WTC11 (cell line): ENCODE results near the gene HES2. TPM values are rescaled to one million over a fixed set of nuclear protein-coding genes. Genes with fewer than 3 reads are reported as not detected.

ENCODE experiments used
- ATAC-seq: fragments of 200-7000 bp; cut with Tn5 transposase; 2 replicates; pipeline ENCODE4 v1.10.0; 2021; ENCODE audit warnings: mild to moderate bottlenecking, moderate library complexity
- CTCF ChIA-PET: fragments of 300-600 bp; sonication (Branson Sonifier 250); formaldehyde crosslinking; loops from one replicate; lab custom pipeline; 2021; ENCODE audit warnings: antibody characterized with exemption; lab: Charles Lee
- POLR2A ChIA-PET: fragments of 350-600 bp; sonication (Branson Sonifier 250); formaldehyde crosslinking; loops from one replicate; lab custom pipeline; 2021; ENCODE audit warnings: antibody characterized with exemption; lab: Charles Lee
- DNase-seq: peaks from one replicate; pipeline ENCODE4 v3.0.0; 2021; ENCODE audit warnings: low spot score
- H3K27ac Mint-ChIP-seq: 2 replicates; pipeline ENCODE4 v1.8.0; 2021; ENCODE audit warnings: mixed read lengths
- H3K27me3 Mint-ChIP-seq: 2 replicates; pipeline ENCODE4 v1.8.0; 2021; ENCODE audit warnings: low read depth, mild to moderate bottlenecking, moderate library complexity, mixed read lengths
- H3K36me3 Mint-ChIP-seq: 2 replicates; pipeline ENCODE4 v1.8.0; 2021; ENCODE audit warnings: mixed read lengths
- H3K4me1 Mint-ChIP-seq: 2 replicates; pipeline ENCODE4 v1.8.0; 2022; ENCODE audit warnings: mixed read lengths
- H3K4me3 Mint-ChIP-seq: 2 replicates; pipeline ENCODE4 v1.8.0; 2021; ENCODE audit warnings: mild to moderate bottlenecking, moderate library complexity, mixed read lengths
- H3K9me3 Mint-ChIP-seq: 2 replicates; pipeline ENCODE4 v1.8.0; 2021; ENCODE audit warnings: mixed read lengths
- CREB1 ChIP-seq: sonication (generic); formaldehyde crosslinking; IDR thresholded peaks from 2 replicates; pipeline ENCODE4 v1.8.0; 2023; ENCODE audit warnings: mild to moderate bottlenecking, missing genetic modification reagents
- E2F5 ChIP-seq: sonication (generic); formaldehyde crosslinking; IDR thresholded peaks from 2 replicates; pipeline ENCODE4 v1.8.1; 2022; ENCODE audit warnings: mild to moderate bottlenecking, moderate library complexity, missing genetic modification reagents
- FOXP4 ChIP-seq: sonication (generic); formaldehyde crosslinking; IDR thresholded peaks from 2 replicates; pipeline ENCODE4 v1.8.0; 2022; ENCODE audit warnings: mild to moderate bottlenecking, missing genetic modification reagents
- GRHL2 ChIP-seq: fragments of 250-450 bp; sonication (Bioruptor Pico); IDR thresholded peaks from 2 replicates; pipeline ENCODE4 v1.8.0; 2022; ENCODE audit warnings: mild to moderate bottlenecking, moderate library complexity; ENCODE audit not compliant: insufficient replicate concordance, severe bottlenecking
- HMGA2 ChIP-seq: fragments of 250-450 bp; sonication (Bioruptor Pico); IDR thresholded peaks from 2 replicates; pipeline ENCODE4 v1.4.0; 2021; ENCODE audit warnings: mild to moderate bottlenecking, moderate library complexity
- MXD4 ChIP-seq: fragments of 250-450 bp; sonication (Bioruptor Pico); IDR thresholded peaks from 2 replicates; pipeline ENCODE4 v1.8.0; 2021; ENCODE audit warnings: mild to moderate bottlenecking, moderate library complexity, borderline replicate concordance
- OVOL2 ChIP-seq: fragments of 250-450 bp; sonication (Bioruptor Pico); IDR thresholded peaks from 2 replicates; pipeline ENCODE4 v1.9.0; 2021; ENCODE audit warnings: mild to moderate bottlenecking, borderline replicate concordance
- SMAD3 ChIP-seq: sonication (generic); formaldehyde crosslinking; IDR thresholded peaks from 2 replicates; pipeline ENCODE4 v1.8.0; 2022; ENCODE audit warnings: missing genetic modification reagents, mild to moderate bottlenecking, borderline replicate concordance
- TCF7 ChIP-seq: sonication (generic); formaldehyde crosslinking; IDR thresholded peaks from 2 replicates; pipeline ENCODE4 v1.8.0; 2022; ENCODE audit warnings: mild to moderate bottlenecking, low read depth, missing genetic modification reagents, moderate library complexity
- TEAD4 ChIP-seq: sonication (generic); formaldehyde crosslinking; IDR thresholded peaks from 2 replicates; pipeline ENCODE4 v1.8.0; 2022; ENCODE audit warnings: mild to moderate bottlenecking, missing genetic modification reagents
- ZNF317 ChIP-seq: sonication (generic); formaldehyde crosslinking; IDR thresholded peaks from 2 replicates; pipeline ENCODE4 v1.8.1; 2023; ENCODE audit warnings: low read depth, mild to moderate bottlenecking, moderate library complexity, missing genetic modification reagents, borderline replicate concordance
- ZNF416 ChIP-seq: fragments of 250-450 bp; sonication (Bioruptor Pico); IDR thresholded peaks from 2 replicates; pipeline ENCODE4 v1.9.0; 2021; ENCODE audit warnings: mild to moderate bottlenecking, inconsistent platforms
- ZSCAN18 ChIP-seq: fragments of 250-450 bp; sonication (Bioruptor Pico); IDR thresholded peaks from 2 replicates; pipeline ENCODE4 v2.1.2; 2022; ENCODE audit warnings: mild to moderate bottlenecking, moderate library complexity
- total RNA-seq: library from RNA; stranded (reverse); gene quantifications from 3 replicates; pipeline ENCODE4 v1.2.3, GENCODE V29; 2021
- TF ChIP-seq, protein P1 (sequence below): fragments of 250-450 bp; sonication (Bioruptor Pico); IDR thresholded peaks from 2 replicates; pipeline ENCODE4 v1.9.0; 2021; ENCODE audit warnings: mild to moderate bottlenecking, borderline replicate concordance
- TF ChIP-seq, protein P2 (sequence below): fragments of 200-600 bp; IDR thresholded peaks from 2 replicates; pipeline ENCODE4 v1.8.0; 2022; ENCODE audit warnings: antibody characterized with exemption
- TF ChIP-seq, protein P3 (sequence below): sonication (generic); formaldehyde crosslinking; IDR thresholded peaks from 2 replicates; pipeline ENCODE4 v1.8.1; 2022; ENCODE audit warnings: missing genetic modification reagents, borderline replicate concordance
- TF ChIP-seq, protein P4 (sequence below): sonication (generic); formaldehyde crosslinking; IDR thresholded peaks from 2 replicates; pipeline ENCODE4 v1.8.1; 2022; ENCODE audit warnings: low read depth, mild to moderate bottlenecking, moderate library complexity, missing genetic modification reagents, borderline replicate concordance

The HES2 gene
- total RNA-seq, 1 experiment from 2014 or later = 2.7 TPM

DNA sequence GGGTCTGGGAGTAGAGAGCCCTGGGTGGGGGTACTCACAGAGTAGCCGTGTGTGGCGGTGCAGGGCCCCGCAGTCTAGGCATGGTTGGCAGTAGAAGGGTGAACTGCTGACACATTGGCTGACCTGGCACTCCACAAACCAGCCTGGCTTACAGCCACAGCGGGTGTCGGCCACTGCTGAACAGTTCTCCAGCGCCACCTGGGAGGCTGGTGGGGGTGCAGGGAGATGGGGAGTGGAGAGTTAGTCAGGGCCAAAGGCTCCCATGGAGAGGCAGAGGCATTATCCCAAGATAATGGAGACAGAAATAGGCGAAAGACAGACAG, 44.8 kb upstream of the HES2 start (continued):
- TF ChIP-seq CREB1 (CRISPR knock-in tag) (no peak), TCF7 (CRISPR knock-in tag) (no peak), SMAD3 (CRISPR knock-in tag) (no peak), GRHL2 (no peak)
- TF ChIP-seq, protein P1, sequence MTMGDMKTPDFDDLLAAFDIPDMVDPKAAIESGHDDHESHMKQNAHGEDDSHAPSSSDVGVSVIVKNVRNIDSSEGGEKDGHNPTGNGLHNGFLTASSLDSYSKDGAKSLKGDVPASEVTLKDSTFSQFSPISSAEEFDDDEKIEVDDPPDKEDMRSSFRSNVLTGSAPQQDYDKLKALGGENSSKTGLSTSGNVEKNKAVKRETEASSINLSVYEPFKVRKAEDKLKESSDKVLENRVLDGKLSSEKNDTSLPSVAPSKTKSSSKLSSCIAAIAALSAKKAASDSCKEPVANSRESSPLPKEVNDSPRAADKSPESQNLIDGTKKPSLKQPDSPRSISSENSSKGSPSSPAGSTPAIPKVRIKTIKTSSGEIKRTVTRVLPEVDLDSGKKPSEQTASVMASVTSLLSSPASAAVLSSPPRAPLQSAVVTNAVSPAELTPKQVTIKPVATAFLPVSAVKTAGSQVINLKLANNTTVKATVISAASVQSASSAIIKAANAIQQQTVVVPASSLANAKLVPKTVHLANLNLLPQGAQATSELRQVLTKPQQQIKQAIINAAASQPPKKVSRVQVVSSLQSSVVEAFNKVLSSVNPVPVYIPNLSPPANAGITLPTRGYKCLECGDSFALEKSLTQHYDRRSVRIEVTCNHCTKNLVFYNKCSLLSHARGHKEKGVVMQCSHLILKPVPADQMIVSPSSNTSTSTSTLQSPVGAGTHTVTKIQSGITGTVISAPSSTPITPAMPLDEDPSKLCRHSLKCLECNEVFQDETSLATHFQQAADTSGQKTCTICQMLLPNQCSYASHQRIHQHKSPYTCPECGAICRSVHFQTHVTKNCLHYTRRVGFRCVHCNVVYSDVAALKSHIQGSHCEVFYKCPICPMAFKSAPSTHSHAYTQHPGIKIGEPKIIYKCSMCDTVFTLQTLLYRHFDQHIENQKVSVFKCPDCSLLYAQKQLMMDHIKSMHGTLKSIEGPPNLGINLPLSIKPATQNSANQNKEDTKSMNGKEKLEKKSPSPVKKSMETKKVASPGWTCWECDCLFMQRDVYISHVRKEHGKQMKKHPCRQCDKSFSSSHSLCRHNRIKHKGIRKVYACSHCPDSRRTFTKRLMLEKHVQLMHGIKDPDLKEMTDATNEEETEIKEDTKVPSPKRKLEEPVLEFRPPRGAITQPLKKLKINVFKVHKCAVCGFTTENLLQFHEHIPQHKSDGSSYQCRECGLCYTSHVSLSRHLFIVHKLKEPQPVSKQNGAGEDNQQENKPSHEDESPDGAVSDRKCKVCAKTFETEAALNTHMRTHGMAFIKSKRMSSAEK (CRISPR knock-in tag) = no peak
- TF ChIP-seq, all 79 proteins: peak for 0

DNA sequence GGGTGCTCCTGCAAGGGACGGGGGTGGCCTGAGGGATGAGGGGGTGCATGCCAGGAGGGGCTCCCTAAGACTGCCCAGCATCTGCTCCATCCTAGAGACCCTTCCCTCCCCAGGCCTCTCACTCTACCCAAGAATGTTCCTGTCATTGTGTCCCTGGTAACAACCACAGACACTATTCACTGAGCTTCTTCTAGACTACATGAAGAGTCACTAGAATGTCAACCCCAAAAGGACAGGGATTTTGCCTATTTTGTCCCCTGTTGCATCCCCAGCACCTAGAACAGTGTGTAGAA, 43.3 kb upstream of the HES2 start:
- TF ChIP-seq OVOL2 (CRISPR knock-in tag) = no peak
- TF ChIP-seq ZNF416 (CRISPR knock-in tag) = no peak
- no peak for TF ChIP-seq E2F5
- TF ChIP-seq HMGA2 (CRISPR knock-in tag) = no peak
- TF ChIP-seq, protein P2, sequence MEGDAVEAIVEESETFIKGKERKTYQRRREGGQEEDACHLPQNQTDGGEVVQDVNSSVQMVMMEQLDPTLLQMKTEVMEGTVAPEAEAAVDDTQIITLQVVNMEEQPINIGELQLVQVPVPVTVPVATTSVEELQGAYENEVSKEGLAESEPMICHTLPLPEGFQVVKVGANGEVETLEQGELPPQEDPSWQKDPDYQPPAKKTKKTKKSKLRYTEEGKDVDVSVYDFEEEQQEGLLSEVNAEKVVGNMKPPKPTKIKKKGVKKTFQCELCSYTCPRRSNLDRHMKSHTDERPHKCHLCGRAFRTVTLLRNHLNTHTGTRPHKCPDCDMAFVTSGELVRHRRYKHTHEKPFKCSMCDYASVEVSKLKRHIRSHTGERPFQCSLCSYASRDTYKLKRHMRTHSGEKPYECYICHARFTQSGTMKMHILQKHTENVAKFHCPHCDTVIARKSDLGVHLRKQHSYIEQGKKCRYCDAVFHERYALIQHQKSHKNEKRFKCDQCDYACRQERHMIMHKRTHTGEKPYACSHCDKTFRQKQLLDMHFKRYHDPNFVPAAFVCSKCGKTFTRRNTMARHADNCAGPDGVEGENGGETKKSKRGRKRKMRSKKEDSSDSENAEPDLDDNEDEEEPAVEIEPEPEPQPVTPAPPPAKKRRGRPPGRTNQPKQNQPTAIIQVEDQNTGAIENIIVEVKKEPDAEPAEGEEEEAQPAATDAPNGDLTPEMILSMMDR = no peak
- TF ChIP-seq FOXP4 (CRISPR knock-in tag) = no peak
- TF ChIP-seq TEAD4 (CRISPR knock-in tag) = no peak
- TF ChIP-seq ZSCAN18 (CRISPR knock-in tag) = no peak
- TF ChIP-seq, protein P3, sequence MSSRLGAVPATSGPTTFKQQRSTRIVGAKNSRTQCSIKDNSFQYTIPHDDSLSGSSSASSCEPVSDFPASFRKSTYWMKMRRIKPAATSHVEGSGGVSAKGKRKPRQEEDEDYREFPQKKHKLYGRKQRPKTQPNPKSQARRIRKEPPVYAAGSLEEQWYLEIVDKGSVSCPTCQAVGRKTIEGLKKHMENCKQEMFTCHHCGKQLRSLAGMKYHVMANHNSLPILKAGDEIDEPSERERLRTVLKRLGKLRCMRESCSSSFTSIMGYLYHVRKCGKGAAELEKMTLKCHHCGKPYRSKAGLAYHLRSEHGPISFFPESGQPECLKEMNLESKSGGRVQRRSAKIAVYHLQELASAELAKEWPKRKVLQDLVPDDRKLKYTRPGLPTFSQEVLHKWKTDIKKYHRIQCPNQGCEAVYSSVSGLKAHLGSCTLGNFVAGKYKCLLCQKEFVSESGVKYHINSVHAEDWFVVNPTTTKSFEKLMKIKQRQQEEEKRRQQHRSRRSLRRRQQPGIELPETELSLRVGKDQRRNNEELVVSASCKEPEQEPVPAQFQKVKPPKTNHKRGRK = no peak
- TF ChIP-seq CREB1 (CRISPR knock-in tag) = no peak
- TF ChIP-seq, protein P4, sequence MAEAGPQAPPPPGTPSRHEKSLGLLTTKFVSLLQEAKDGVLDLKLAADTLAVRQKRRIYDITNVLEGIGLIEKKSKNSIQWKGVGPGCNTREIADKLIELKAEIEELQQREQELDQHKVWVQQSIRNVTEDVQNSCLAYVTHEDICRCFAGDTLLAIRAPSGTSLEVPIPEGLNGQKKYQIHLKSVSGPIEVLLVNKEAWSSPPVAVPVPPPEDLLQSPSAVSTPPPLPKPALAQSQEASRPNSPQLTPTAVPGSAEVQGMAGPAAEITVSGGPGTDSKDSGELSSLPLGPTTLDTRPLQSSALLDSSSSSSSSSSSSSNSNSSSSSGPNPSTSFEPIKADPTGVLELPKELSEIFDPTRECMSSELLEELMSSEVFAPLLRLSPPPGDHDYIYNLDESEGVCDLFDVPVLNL = no peak
- no peak for TF ChIP-seq MXD4 (CRISPR knock-in tag)
- no peak for TF ChIP-seq ZNF317
- CTCF ChIA-PET = interaction anchor here (1.2 to 1.8 kb wide), 3 partner anchors 9 to 39 kb away, joined by 4 to 6 read pairs (median 5); no protein-coding TSS in a partner anchor
- POLR2A ChIA-PET = no interaction called here
- no peak for DNase-seq
- no peak for ATAC-seq
- no peak overlapping the region for H3K27ac Mint-ChIP-seq
- peaks cover 21% of the 10 kb centered on the region for H3K4me1 Mint-ChIP-seq
- H3K4me3 Mint-ChIP-seq = no peak overlapping the region
- H3K9me3 Mint-ChIP-seq = no peaks in the 10 kb centered on the region
- H3K27me3 Mint-ChIP-seq = peaks cover 2% of the 10 kb centered on the region; the same call in 1 of the 2 replicates
- peaks cover 8% of the 10 kb centered on the region for H3K36me3 Mint-ChIP-seq
